ENCODE measurements around the gene NGEF.

Gene NGEF

GRCh38 chr2:232959139-232959538 is 53.9 kb downstream of the NGEF start:
- no peak for DNase-seq

GRCh38 chr2:232957657-232958090 is 55.4 kb downstream of the NGEF start:
- no peak for DNase-seq

- no peak for DNase-seq
Observed at GRCh38 chr2:232955856-232956255, 57.2 kb downstream of the NGEF start.

DNA sequence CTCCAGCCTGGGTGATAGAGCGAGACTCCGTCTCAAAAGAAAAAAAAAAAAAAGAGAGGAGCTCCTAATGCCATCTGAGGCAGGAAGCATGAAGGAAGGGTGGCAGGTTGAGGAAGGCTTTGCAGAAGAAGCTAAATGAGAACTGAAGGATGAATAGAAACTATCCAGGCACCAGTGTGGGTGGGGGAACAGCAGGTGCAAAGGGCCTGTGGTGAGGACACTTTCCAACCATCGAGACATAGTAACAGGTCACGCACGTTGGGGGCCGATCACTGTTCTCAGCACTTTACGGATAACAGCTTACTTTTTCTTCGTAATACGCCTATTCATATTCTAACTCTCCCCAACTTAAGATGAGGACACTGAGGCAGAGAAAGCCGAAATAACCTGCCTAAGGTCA is 58.4 kb downstream of the NGEF start:
- no peak for DNase-seq

DNA sequence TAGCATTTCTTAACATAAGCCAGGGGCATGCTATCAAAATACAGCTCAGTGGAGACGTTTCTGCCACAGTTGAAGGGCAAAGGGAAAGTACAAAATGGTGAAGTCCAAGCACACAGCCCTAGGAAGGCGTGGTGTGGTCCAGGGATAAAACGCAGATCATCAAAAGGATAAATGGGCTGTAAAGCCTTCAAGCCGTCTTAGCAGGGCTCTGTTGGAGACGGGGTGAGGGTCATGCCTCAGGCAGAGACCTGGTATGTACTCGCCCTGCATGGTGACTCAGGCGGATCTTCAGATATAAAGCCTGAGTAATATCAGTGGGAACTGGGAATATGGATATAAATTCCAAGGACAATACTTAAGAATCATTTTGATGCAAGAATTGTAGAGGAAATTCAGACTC is 61.2 kb downstream of the NGEF start:
- DNase-seq: no peak

DNA sequence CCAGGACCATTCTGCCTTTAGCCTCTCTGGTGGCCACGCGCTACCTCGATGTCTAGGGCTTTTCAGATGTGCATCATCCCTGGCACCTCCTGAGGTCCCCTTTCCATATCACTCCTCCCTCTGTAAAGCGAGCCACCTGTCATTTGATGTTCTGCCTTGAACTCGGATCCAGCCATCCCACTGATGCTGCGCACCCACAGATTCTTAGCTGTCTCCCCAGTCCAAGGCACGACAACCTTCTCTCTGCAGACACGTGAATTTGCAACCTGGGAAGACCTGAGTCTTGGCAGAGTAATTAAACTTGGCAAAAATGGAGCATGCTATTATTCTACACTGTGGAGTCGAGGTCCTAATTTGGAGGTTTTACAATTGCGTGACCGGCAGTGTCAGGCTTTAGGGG is 61.9 kb downstream of the NGEF start:
- DNase-seq: no peak

GRCh38 chr2:232950751-232951150 is 62.3 kb downstream of the NGEF start:
- no peak for DNase-seq

- DNase-seq: no peak
Observed at GRCh38 chr2:232949016-232949415, 64.0 kb downstream of the NGEF start.

DNA sequence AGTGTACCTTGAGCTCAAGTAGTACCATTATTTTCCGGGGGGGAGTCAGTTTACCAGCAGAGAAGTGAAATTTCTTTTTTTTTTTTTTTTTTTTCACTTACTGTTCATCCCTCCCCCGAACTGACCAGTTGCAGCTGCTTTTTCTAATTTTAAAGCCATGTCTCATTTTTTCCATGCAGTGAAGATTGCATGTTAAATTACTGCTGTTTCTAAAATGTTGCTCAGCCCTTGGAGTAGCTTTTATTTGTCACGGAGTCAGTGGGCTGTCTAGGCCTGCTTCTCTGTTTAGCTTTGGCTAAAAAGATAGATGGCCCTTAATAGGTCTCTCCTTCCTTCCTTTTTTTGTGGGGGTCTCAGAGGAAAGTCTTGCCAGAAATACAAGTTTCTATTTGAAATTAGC is 70.2 kb downstream of the NGEF start:
- DNase-seq: no peak

- no peak for DNase-seq
Observed at GRCh38 chr2:232941912-232942594, 71.0 kb downstream of the NGEF start.

DNA sequence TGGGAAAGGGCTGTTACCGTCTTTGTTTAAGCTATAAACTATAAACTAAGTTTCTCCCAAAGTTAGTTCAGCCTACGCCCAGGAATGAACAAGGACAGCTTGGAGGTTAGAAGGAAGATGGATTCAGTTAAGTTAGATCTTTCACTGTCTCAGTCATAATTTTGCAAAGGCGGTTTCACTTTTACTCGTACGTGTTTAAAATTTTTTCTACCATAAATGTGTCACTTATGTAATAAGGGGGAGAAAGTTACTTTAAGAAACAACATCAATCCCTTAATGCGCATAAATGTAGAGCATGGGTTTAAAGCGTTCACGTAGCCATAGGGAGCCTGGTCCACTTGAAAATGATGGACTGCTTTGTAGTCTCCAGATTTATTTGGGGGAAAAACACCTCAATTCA is 71.7 kb downstream of the NGEF start:
- DNase-seq: no peak

GRCh38 chr2:232940724-232941123 is 72.3 kb downstream of the NGEF start:
- no peak for DNase-seq

- DNase-seq: no peak
Observed at GRCh38 chr2:232937278-232937906, 75.7 kb downstream of the NGEF start.

- no peak for DNase-seq
Observed at GRCh38 chr2:232931636-232932035, 81.4 kb downstream of the NGEF start.

GRCh38 chr2:232930059-232930400 is 83.0 kb downstream of the NGEF start:
- no peak for DNase-seq

- no peak for DNase-seq
Observed at GRCh38 chr2:232929303-232930058, 83.6 kb downstream of the NGEF start.

- no peak for DNase-seq
Observed at GRCh38 chr2:232928551-232929302, 84.3 kb downstream of the NGEF start.

- DNase-seq: no peak
Observed at GRCh38 chr2:232927793-232928550, 85.1 kb downstream of the NGEF start.

- no peak for DNase-seq
Observed at GRCh38 chr2:232927032-232927792, 85.8 kb downstream of the NGEF start.

- no peak for DNase-seq
Observed at GRCh38 chr2:232926431-232926939, 86.6 kb downstream of the NGEF start.

DNA sequence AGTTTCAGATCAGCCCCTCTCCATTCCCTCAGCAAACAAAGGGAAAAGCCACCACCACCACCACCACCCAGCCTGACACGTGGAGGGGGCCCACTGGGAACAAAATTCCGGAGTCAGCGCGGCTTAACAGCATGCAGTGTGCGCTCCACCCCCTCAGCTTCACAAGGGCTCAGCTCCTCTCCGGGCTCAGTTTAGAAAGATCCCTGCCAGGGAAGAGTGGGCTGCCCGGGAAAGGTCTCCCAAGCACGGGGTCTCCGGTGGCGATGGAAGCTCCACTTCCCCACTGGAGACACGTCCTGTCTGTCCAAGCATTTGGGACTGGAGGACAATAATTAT is 87.3 kb downstream of the NGEF start:
- DNase-seq: no peak

All from stimulated activated CD4-positive, alpha-beta T cell treated with anti-CD3 and anti-CD28 coated beads, Interleukin-2, amount 100 ng/mL, for 48 hours (primary cell).